GM12878 (cell line): ENCODE data around the gene PUS3. TPM values are rescaled to one million over a fixed set of nuclear protein-coding genes. Genes with fewer than 3 reads are reported as not detected.

Source experiments
- ATAC-seq: fragments of 200-7000 bp; cut with Tn5 transposase; 3 replicates; pipeline ENCODE4 v1.9.1; 2020; ENCODE audit warnings: mild to moderate bottlenecking, moderate library complexity
- BruUV-seq: library from RNA; stranded (reverse); fragments of 400-500 nt; replicated peaks from 2 replicates; lab custom pipeline; 2021; lab: Mats Ljungman, UMichigan
- CTCF ChIA-PET: fragments of 300-600 bp; sonication (Branson Sonifier 250); formaldehyde crosslinking; extraction: SDS; loops from one replicate; lab custom pipeline; 2021; ENCODE audit warnings: inconsistent platforms; lab: Yijun Ruan, JAX
- POLR2A ChIA-PET: fragments of 350-600 bp; formaldehyde crosslinking; extraction: SDS; loops from one replicate; lab custom pipeline; 2021; ENCODE audit warnings: inconsistent platforms; lab: Charles Lee
- RAD21 ChIA-PET: fragments of 300-600 bp; sonication (Branson Sonifier 250); formaldehyde crosslinking; loops from one replicate; lab custom pipeline; 2023; ENCODE audit warnings: antibody characterized with exemption; ENCODE audit not compliant: unreplicated experiment; lab: Charles Lee
- SMC1A ChIA-PET: fragments of 300-600 bp; sonication (Branson Sonifier 250); formaldehyde crosslinking; loops from one replicate; lab custom pipeline; 2023; ENCODE audit not compliant: unreplicated experiment, uncharacterized antibody; lab: Charles Lee
- DNase-seq: peaks from one replicate; pipeline ENCODE4 v3.0.0-alpha.2; 2011; ENCODE audit warnings: low read depth, low spot score
- FAIRE-seq: peaks from 3 replicates; lab custom pipeline; 2011; peaks lifted over from hg19 to GRCh38; lab: Jason Lieb, UNC
- H2AFZ ChIP-seq: 2 replicates; pipeline ENCODE4 v1.6.0; 2011; ENCODE audit warnings: low read depth, low read length, control low read depth; ENCODE audit not compliant: control insufficient read depth
- H3K27ac ChIP-seq: 2 replicates; pipeline ENCODE4 v1.5.1; 2011; ENCODE audit warnings: control low read depth; ENCODE audit not compliant: control insufficient read depth, insufficient read depth
- H3K27me3 ChIP-seq, 2 experiments: replicated peaks in 1 of 2; 2 replicates each; pipeline versions ENCODE4 v1.6.0 to v1.6.1; 2011; ENCODE audit warnings: low read length in 1 of 2; ENCODE audit not compliant: control insufficient read depth in 2 of 2, insufficient read depth in 2 of 2
- H3K36me3 ChIP-seq, 2 experiments: 2 replicates each; pipeline ENCODE4 v1.5.1; 2011; ENCODE audit warnings: low read length in 1 of 2; ENCODE audit not compliant: control insufficient read depth in 2 of 2, insufficient read depth in 2 of 2
- H3K4me1 ChIP-seq: 2 replicates; pipeline ENCODE4 v1.6.1; 2011; ENCODE audit warnings: mild to moderate bottlenecking, low read length, moderate library complexity, mixed read lengths; ENCODE audit not compliant: control insufficient read depth, insufficient read depth
- H3K4me2 ChIP-seq: 2 replicates; pipeline ENCODE4 v1.6.0; 2011; ENCODE audit warnings: control low read depth; ENCODE audit not compliant: control insufficient read depth, insufficient read depth
- H3K4me3 ChIP-seq: fragments of 200-600 bp; sonication (generic); 2 replicates; pipeline ENCODE4 v1.5.1; 2016
- H3K79me2 ChIP-seq: 2 replicates; pipeline ENCODE4 v1.6.0; 2011; ENCODE audit warnings: low read length; ENCODE audit not compliant: control insufficient read depth, insufficient read depth
- H3K9ac ChIP-seq: 2 replicates; pipeline ENCODE4 v1.8.0; 2011; ENCODE audit warnings: low read length, control low read depth, mixed read lengths; ENCODE audit not compliant: control insufficient read depth, insufficient read depth
- H3K9me3 ChIP-seq: replicated peaks from 3 replicates; pipeline ENCODE4 v1.5.1; 2011; ENCODE audit warnings: mild to moderate bottlenecking, low read length; ENCODE audit not compliant: control insufficient read depth, insufficient read depth
- H4K20me1 ChIP-seq: 2 replicates; pipeline ENCODE4 v1.6.0; 2011; ENCODE audit not compliant: control insufficient read depth, insufficient read depth
- BMI1 ChIP-seq: fragments of 450-650 bp; IDR thresholded peaks from 2 replicates; pipeline ENCODE4 v1.6.1; 2016; ENCODE audit warnings: mild to moderate bottlenecking, moderate library complexity, borderline replicate concordance
- DPF2 ChIP-seq: fragments of 450-650 bp; IDR thresholded peaks from 2 replicates; pipeline ENCODE4 v1.6.1; 2017; ENCODE audit warnings: mild to moderate bottlenecking
- EZH2 ChIP-seq: IDR thresholded peaks from 2 replicates; pipeline ENCODE4 v1.6.1; 2012; ENCODE audit warnings: low read depth, mild to moderate bottlenecking, control low read depth, inconsistent platforms, low read length, borderline replicate concordance; ENCODE audit not compliant: control insufficient read depth
- JUND ChIP-seq: IDR thresholded peaks from 2 replicates; pipeline ENCODE4 v1.6.1; 2012; ENCODE audit warnings: low read depth, mild to moderate bottlenecking, low read length, improper control_type of control experiment, moderate library complexity
- LARP7 ChIP-seq: fragments of 450-650 bp; IDR thresholded peaks from 2 replicates; pipeline ENCODE4 v1.6.1; 2017; ENCODE audit warnings: mild to moderate bottlenecking
- POLR2A ChIP-seq: IDR thresholded peaks from 2 replicates; pipeline ENCODE4 v1.6.1; 2011; ENCODE audit warnings: low read depth, mild to moderate bottlenecking, low read length
- SMARCA5 ChIP-seq: fragments of 450-650 bp; IDR thresholded peaks from 2 replicates; pipeline ENCODE4 v1.6.1; 2017; ENCODE audit warnings: mild to moderate bottlenecking
- SPI1 ChIP-seq: IDR thresholded peaks from 2 replicates; pipeline ENCODE4 v1.6.1; 2011; ENCODE audit warnings: low read depth, mild to moderate bottlenecking, low read length, moderate library complexity, borderline replicate concordance; ENCODE audit not compliant: insufficient read depth
- STAT3 ChIP-seq: IDR thresholded peaks from 2 replicates; pipeline ENCODE4 v1.6.1; 2011; ENCODE audit warnings: low read depth, low read length, improper control_type of control experiment
- ZBTB4 ChIP-seq: fragments of 450-650 bp; formaldehyde crosslinking; IDR thresholded peaks from 2 replicates; pipeline ENCODE4 v1.4.0; 2022; ENCODE audit warnings: mild to moderate bottlenecking, moderate library complexity
- ZBTB40 ChIP-seq: fragments of 450-650 bp; IDR thresholded peaks from 2 replicates; pipeline ENCODE4 v1.6.1; 2016; ENCODE audit warnings: mild to moderate bottlenecking, moderate library complexity, borderline replicate concordance
- ZNF207 ChIP-seq: fragments of 450-650 bp; IDR thresholded peaks from 2 replicates; pipeline ENCODE4 v1.6.1; 2014; ENCODE audit warnings: antibody characterized with exemption, mild to moderate bottlenecking, borderline replicate concordance
- ZSCAN29 ChIP-seq: fragments of 450-650 bp; IDR thresholded peaks from 2 replicates; pipeline ENCODE4 v1.6.1; 2017; ENCODE audit warnings: mild to moderate bottlenecking, moderate library complexity
- WGBS: methylation state at CpG from one replicate; pipeline ENCODE4 v1.1.6; 2016; ENCODE audit warnings: low lambda C conversion rate; ENCODE audit not compliant: insufficient replicate concordance, insufficient coverage; ENCODE audit errors: missing lambda C conversion rate; 5-methylcytosine and 5-hydroxymethylcytosine counted together
- in situ Hi-C: fragments of 300-500 bp; cut with MboI; formaldehyde crosslinking; loops from 9 replicates; pipeline ENCODE4 v1.14.3; 2018; ENCODE audit warnings: mixed read lengths
- intact Hi-C: fragments of 100-400 bp; cut with micrococcal nuclease; formaldehyde crosslinking; loops from one replicate; pipeline ENCODE4 v1.14.2; 2022; ENCODE audit not compliant: unreplicated experiment
- polyA plus RNA-seq, 11 experiments: library from polyadenylated mRNA; depleted of rRNA in 4 of 11; unstranded in 6 of 11; stranded (reverse) in 5 of 11; fragments of >200 nt; fragmentation: Nextera tagmentation in 4 of 11; fragmentation: Illumina TruSeq in 1 of 11; extraction: Ambion mirVana in 4 of 11; extraction: Trizol in 1 of 11; gene quantifications; 1 replicate in 1 of 11; 2 replicates in 10 of 11; pipeline versions ENCODE4 v1.2.1 to v1.2.3, GENCODE V29; 2011 to 2016; ENCODE audit warnings: inconsistent platforms in 2 of 11, missing spikeins in 2 of 11, low read depth in 1 of 11
- total RNA-seq, 4 experiments: library from RNA; depleted of rRNA in 3 of 4; stranded (reverse); fragments of >200 nt in 3 of 4; fragmentation: Illumina TruSeq in 1 of 4; extraction: Trizol in 1 of 4; gene quantifications; 2 replicates each; pipeline versions ENCODE4 v1.2.1 to v1.2.3, GENCODE V29; 2013 to 2021
- TF ChIP-seq, protein P1 (sequence below): fragments of 450-650 bp; IDR thresholded peaks from 2 replicates; pipeline ENCODE4 v1.6.1; 2016; ENCODE audit warnings: mild to moderate bottlenecking

Gene PUS3
- total and polyA plus RNA-seq, 10 of the 15 experiments (the other 5 are each of a cell fraction or from before 2014, with no cell fraction given) = 10.9 to 22.4 (median 14.3) TPM

DNA sequence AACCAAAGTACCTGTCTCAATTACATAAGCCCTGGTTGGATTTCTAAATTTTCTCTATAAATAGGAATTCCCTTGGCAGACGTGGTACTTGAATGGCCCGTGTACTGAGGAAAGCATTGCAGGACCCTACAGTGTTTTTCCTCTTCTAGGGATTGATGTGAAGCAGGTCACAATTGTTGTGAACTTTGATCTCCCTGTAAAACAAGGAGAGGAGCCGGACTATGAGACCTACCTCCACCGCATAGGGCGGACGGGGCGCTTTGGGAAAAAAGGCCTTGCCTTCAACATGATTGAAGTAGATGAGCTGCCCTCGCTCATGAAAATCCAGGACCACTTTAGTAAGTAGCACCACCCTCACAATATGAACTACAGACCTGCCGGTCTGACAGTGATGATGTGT is 18.0 kb upstream of the PUS3 start (continued):
- no peak for TF ChIP-seq ZBTB4 (CRISPR knock-in tag)
- TF ChIP-seq STAT3 = no peak
- TF ChIP-seq POLR2A = no peak
- no peak for TF ChIP-seq DPF2
- TF ChIP-seq ZNF207 = no peak

GRCh38 chr11:125918140-125918840 is 15.3 kb upstream of the PUS3 start:
- Histone ChIP-seq H4K20me1 (no peaks in the 10 kb centered on the region), H3K9ac (no peak overlapping the region), H2AFZ (no peak overlapping the region), H3K4me3 (no peak overlapping the region), H3K4me2 (no peak overlapping the region), H3K9me3 (no peaks in the 10 kb centered on the region), H3K79me2 (no peaks in the 10 kb centered on the region), H3K36me3 (no peaks in the 10 kb centered on the region), H3K27me3 (peaks cover 3 to 4% of the 10 kb centered on the region in 2 experiments; a peak in 2 of 4 replicates), H3K27ac (no peak overlapping the region), H3K4me1 (no peaks in the 10 kb centered on the region)
- WGBS = 68% methylated on average over 13 of the region's 13 CpGs
- ChIA-PET POLR2A (interaction anchor here (0.5 kb wide), 1 partner anchor 19 kb away, joined by 4 read pairs; no protein-coding TSS in a partner anchor), SMC1A (interaction anchor here (1.7 to 2.2 kb wide), 2 partner anchors 10 to 275 kb away, joined by 3 to 7 read pairs; no protein-coding TSS in a partner anchor), RAD21 (no interaction called here), CTCF (interaction anchor here (0.6 to 1.6 kb wide), 2 partner anchors 239 to 272 kb away, joined by 3 to 4 read pairs; no protein-coding TSS in a partner anchor)
- DNase-seq (no peak), ATAC-seq (no peak), FAIRE-seq (no peak)
- no TSS peak for BruUV-seq
- in situ Hi-C loops (no loop called here), intact Hi-C loops (loop anchor here (5.0 kb wide), 1 partner anchor 339 kb away; no protein-coding TSS in a partner anchor)
- TF ChIP-seq SPI1 (no peak), ZBTB40 (no peak), JUND (no peak), LARP7 (no peak), EZH2 (no peak), BMI1 (no peak), ZSCAN29 (no peak), SMARCA5 (no peak)
- TF ChIP-seq, protein P1, sequence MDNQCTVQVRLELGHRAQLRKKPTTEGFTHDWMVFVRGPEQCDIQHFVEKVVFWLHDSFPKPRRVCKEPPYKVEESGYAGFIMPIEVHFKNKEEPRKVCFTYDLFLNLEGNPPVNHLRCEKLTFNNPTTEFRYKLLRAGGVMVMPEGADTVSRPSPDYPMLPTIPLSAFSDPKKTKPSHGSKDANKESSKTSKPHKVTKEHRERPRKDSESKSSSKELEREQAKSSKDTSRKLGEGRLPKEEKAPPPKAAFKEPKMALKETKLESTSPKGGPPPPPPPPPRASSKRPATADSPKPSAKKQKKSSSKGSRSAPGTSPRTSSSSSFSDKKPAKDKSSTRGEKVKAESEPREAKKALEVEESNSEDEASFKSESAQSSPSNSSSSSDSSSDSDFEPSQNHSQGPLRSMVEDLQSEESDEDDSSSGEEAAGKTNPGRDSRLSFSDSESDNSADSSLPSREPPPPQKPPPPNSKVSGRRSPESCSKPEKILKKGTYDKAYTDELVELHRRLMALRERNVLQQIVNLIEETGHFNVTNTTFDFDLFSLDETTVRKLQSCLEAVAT = no peak
